VCaP (cell line): ENCODE measurements around the gene SERHL2.
"Not testable (repeated sequence)": the region's sequence is repeated elsewhere in the genome, so short reads cannot be mapped to it uniquely, and the experiment has no call there.

Experiments
- H3K27ac ChIP-seq: fragments of 450-650 bp; 2 replicates; pipeline ENCODE4 v1.5.1; 2017
- CTCF ChIP-seq: fragments of 450-650 bp; conservative IDR thresholded peaks from 2 replicates; pipeline ENCODE4 v1.5.1; 2017; ENCODE audit warnings: mild to moderate bottlenecking, moderate library complexity

The SERHL2 gene

GRCh38 chr22:42565956-42566355 is 12.2 kb downstream of the SERHL2 start:
- TF ChIP-seq CTCF: no peak
- no peak overlapping the region for H3K27ac ChIP-seq

DNA sequence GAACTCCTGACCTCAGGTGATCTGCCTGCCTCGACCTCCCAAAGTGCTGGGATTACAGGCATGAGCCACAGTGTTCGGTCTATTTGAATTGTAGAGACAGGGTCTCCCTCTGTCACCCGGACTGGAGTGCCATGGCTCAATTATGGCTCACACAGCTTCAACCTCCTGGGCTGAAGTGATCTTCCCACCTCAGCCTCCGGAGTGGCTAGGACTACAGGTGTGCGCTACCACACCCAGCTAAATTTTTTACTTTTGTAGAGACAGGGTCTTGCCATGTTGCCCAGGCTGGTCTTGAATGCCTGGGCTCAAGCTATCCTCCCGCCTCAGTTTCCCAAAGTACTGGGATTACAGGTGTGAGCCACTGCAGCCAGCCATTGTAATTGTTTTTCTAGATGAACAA is 14.2 kb downstream of the SERHL2 start:
- H3K27ac ChIP-seq: not testable (repeated sequence)

DNA sequence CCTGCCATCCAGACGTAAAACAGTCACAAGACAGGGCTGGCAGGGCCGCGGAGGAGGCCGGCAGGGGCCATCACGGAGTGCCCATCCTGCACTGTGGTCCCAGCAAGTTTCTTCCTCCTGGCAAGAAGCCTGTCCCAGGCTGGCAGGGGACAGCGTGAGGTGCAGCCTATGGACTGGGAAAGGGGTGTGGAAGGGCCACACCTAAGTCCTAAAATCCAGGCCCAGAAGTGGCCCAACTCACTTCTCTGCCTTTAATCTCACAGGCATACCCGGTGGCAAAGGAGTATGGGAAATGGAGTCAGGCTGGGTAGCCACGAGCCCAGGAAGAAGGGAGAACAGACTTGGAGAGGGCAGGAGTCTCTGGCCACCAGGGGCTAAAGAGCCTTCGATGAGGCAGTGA is 16.8 kb downstream of the SERHL2 start:
- H3K27ac ChIP-seq: not testable (repeated sequence)

GRCh38 chr22:42571068-42571467 is 17.3 kb downstream of the SERHL2 start:
- H3K27ac ChIP-seq: not testable (repeated sequence)

DNA sequence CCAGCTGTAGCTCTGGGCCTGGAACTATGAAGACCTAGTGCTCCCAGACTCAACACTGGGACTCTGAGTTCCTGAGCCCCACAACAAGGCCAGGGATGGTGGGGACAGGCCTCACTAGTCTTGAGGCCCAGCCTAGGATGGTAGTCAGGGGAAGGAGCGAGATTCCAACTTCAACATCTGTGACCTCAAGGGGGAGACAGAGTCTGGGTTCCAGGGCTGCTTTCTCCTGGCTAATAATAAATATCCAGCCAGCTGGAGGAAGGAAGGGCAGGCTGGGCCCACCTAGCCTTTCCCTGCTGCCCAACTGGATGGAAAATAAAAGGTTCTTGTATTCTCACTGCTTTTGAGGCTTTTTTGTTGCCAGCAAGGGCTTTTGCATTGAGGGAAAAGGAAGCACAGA is 20.3 kb downstream of the SERHL2 start:
- not testable (repeated sequence) for H3K27ac ChIP-seq

DNA sequence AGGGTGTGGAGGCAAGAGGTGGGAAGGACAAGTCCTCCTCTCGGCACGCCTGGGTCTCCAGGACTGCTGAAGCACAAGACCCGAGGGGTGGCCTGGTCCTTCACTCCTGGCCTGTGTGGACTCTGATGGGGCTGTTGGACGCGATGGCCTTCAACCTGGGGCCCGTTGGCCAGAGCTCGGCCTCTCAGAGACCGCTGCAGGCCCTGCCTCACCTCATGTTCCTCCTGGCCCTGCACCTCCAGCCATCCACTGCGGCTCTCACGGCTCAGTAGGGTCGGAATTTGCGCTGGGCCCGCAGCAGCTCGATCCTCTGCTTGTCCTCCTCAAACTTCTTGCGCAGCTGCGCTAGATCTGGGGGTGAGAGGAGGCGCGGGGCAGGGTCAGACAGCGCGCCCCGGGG is 20.7 kb downstream of the SERHL2 start:
- H3K27ac ChIP-seq: not testable (repeated sequence)

- not testable (repeated sequence) for H3K27ac ChIP-seq
Observed at GRCh38 chr22:42575996-42576574, 22.3 kb downstream of the SERHL2 start.

GRCh38 chr22:42577141-42577540 is 23.4 kb downstream of the SERHL2 start:
- H3K27ac ChIP-seq: not testable (repeated sequence)

GRCh38 chr22:42577623-42578240 is 24.0 kb downstream of the SERHL2 start:
- no peak overlapping the region for H3K27ac ChIP-seq
- TF ChIP-seq CTCF: no peak

- H3K27ac ChIP-seq: not testable (repeated sequence)
Observed at GRCh38 chr22:42580040-42580439, 26.3 kb downstream of the SERHL2 start.

GRCh38 chr22:42581194-42581761 is 27.5 kb downstream of the SERHL2 start:
- H3K27ac ChIP-seq: peak overlapping the region; percentile 47; the same call in 1 of the 2 replicates

GRCh38 chr22:42581762-42582716 is 28.3 kb downstream of the SERHL2 start:
- no peak for TF ChIP-seq CTCF
- peak overlapping the region; percentile 47; the same call in 1 of the 2 replicates for H3K27ac ChIP-seq
